H1 (cell line): ENCODE measurements around the gene MAGI2.

ENCODE experiments used
- BRCA1 ChIP-seq: IDR thresholded peaks from 2 replicates; pipeline ENCODE4 v1.6.1; 2012; ENCODE audit warnings: low read depth, low read length, improper control_type of control experiment
- CTCF ChIP-seq, 3 experiments: IDR thresholded peaks; 1 replicate in 2 of 3; 2 replicates in 1 of 3; pipeline versions ENCODE4 v1.5.1 to v1.6.1; 2011; ENCODE audit warnings: low read length in 3 of 3, mild to moderate bottlenecking in 3 of 3, inconsistent platforms in 2 of 3, low read depth in 1 of 3, moderate library complexity in 1 of 3; ENCODE audit not compliant: insufficient read depth in 1 of 3; ENCODE audit errors: control extremely low read depth in 1 of 3
- POLR2AphosphoS5 ChIP-seq: IDR thresholded peaks from 2 replicates; pipeline ENCODE4 v1.6.1; 2011; ENCODE audit warnings: low read depth, low read length
- SAP30 ChIP-seq: fragments of 300-600 bp; sonication (generic); IDR thresholded peaks from 2 replicates; pipeline ENCODE4 v1.7.1; 2012; ENCODE audit warnings: low read length, moderate library complexity, mild to moderate bottlenecking, inconsistent platforms; ENCODE audit not compliant: insufficient read depth, insufficient replicate concordance
- TF ChIP-seq, protein P1 (sequence below): fragments of 300-600 bp; sonication (generic); IDR thresholded peaks from 2 replicates; pipeline ENCODE4 v1.7.1; 2012; ENCODE audit warnings: low read length, moderate library complexity, mild to moderate bottlenecking, inconsistent platforms; ENCODE audit not compliant: insufficient replicate concordance
- TF ChIP-seq, protein P2 (sequence below): IDR thresholded peaks from 2 replicates; pipeline ENCODE4 v1.6.1; 2011; ENCODE audit warnings: low read length, improper control_type of control experiment

- TF ChIP-seq CTCF (IDR thresholded peaks at IDR 0.05; ENCODE audit: control extremely low read depth in 1 of 3, insufficient read depth in 1 of 3, low read depth in 1 of 3, low read length in 3 of 3) (no peak), BRCA1 (no peak), POLR2AphosphoS5 (no peak), SAP30 (no peak)
- TF ChIP-seq, protein P1, sequence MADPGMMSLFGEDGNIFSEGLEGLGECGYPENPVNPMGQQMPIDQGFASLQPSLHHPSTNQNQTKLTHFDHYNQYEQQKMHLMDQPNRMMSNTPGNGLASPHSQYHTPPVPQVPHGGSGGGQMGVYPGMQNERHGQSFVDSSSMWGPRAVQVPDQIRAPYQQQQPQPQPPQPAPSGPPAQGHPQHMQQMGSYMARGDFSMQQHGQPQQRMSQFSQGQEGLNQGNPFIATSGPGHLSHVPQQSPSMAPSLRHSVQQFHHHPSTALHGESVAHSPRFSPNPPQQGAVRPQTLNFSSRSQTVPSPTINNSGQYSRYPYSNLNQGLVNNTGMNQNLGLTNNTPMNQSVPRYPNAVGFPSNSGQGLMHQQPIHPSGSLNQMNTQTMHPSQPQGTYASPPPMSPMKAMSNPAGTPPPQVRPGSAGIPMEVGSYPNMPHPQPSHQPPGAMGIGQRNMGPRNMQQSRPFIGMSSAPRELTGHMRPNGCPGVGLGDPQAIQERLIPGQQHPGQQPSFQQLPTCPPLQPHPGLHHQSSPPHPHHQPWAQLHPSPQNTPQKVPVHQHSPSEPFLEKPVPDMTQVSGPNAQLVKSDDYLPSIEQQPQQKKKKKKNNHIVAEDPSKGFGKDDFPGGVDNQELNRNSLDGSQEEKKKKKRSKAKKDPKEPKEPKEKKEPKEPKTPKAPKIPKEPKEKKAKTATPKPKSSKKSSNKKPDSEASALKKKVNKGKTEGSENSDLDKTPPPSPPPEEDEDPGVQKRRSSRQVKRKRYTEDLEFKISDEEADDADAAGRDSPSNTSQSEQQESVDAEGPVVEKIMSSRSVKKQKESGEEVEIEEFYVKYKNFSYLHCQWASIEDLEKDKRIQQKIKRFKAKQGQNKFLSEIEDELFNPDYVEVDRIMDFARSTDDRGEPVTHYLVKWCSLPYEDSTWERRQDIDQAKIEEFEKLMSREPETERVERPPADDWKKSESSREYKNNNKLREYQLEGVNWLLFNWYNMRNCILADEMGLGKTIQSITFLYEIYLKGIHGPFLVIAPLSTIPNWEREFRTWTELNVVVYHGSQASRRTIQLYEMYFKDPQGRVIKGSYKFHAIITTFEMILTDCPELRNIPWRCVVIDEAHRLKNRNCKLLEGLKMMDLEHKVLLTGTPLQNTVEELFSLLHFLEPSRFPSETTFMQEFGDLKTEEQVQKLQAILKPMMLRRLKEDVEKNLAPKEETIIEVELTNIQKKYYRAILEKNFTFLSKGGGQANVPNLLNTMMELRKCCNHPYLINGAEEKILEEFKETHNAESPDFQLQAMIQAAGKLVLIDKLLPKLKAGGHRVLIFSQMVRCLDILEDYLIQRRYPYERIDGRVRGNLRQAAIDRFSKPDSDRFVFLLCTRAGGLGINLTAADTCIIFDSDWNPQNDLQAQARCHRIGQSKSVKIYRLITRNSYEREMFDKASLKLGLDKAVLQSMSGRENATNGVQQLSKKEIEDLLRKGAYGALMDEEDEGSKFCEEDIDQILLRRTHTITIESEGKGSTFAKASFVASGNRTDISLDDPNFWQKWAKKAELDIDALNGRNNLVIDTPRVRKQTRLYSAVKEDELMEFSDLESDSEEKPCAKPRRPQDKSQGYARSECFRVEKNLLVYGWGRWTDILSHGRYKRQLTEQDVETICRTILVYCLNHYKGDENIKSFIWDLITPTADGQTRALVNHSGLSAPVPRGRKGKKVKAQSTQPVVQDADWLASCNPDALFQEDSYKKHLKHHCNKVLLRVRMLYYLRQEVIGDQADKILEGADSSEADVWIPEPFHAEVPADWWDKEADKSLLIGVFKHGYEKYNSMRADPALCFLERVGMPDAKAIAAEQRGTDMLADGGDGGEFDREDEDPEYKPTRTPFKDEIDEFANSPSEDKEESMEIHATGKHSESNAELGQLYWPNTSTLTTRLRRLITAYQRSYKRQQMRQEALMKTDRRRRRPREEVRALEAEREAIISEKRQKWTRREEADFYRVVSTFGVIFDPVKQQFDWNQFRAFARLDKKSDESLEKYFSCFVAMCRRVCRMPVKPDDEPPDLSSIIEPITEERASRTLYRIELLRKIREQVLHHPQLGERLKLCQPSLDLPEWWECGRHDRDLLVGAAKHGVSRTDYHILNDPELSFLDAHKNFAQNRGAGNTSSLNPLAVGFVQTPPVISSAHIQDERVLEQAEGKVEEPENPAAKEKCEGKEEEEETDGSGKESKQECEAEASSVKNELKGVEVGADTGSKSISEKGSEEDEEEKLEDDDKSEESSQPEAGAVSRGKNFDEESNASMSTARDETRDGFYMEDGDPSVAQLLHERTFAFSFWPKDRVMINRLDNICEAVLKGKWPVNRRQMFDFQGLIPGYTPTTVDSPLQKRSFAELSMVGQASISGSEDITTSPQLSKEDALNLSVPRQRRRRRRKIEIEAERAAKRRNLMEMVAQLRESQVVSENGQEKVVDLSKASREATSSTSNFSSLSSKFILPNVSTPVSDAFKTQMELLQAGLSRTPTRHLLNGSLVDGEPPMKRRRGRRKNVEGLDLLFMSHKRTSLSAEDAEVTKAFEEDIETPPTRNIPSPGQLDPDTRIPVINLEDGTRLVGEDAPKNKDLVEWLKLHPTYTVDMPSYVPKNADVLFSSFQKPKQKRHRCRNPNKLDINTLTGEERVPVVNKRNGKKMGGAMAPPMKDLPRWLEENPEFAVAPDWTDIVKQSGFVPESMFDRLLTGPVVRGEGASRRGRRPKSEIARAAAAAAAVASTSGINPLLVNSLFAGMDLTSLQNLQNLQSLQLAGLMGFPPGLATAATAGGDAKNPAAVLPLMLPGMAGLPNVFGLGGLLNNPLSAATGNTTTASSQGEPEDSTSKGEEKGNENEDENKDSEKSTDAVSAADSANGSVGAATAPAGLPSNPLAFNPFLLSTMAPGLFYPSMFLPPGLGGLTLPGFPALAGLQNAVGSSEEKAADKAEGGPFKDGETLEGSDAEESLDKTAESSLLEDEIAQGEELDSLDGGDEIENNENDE = no peak
- TF ChIP-seq, protein P2, sequence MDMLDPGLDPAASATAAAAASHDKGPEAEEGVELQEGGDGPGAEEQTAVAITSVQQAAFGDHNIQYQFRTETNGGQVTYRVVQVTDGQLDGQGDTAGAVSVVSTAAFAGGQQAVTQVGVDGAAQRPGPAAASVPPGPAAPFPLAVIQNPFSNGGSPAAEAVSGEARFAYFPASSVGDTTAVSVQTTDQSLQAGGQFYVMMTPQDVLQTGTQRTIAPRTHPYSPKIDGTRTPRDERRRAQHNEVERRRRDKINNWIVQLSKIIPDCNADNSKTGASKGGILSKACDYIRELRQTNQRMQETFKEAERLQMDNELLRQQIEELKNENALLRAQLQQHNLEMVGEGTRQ = no peak
These were observed 1108.1 kb downstream of the MAGI2 start for GRCh38 chr7:78345293-78345911.
